Trophoblast cell (in vitro differentiated cells and primary cell): ENCODE measurements around the gene PTN.

Experiments
- DNase-seq, 2 donors: peaks; one replicate each; pipeline ENCODE4 v3.0.0-alpha.2; 2016
- H2AFZ ChIP-seq: 2 replicates; pipeline ENCODE4 v1.6.1; 2013; ENCODE audit warnings: low read length, moderate library complexity, mild to moderate bottlenecking; ENCODE audit not compliant: insufficient read depth, poor library complexity
- H2AK5ac ChIP-seq: 2 replicates; pipeline ENCODE4 v1.6.1; 2013; ENCODE audit warnings: mild to moderate bottlenecking, low read length
- H2BK120ac ChIP-seq: 2 replicates; pipeline ENCODE4 v1.6.1; 2013; ENCODE audit warnings: low read length, mild to moderate bottlenecking, moderate library complexity; ENCODE audit not compliant: insufficient read depth, poor library complexity
- H2BK12ac ChIP-seq: 2 replicates; pipeline ENCODE4 v1.6.1; 2013; ENCODE audit warnings: mild to moderate bottlenecking, low read length, moderate library complexity
- H2BK5ac ChIP-seq: 2 replicates; pipeline ENCODE4 v1.6.1; 2013; ENCODE audit warnings: low read length, low read depth, moderate library complexity, mild to moderate bottlenecking; ENCODE audit not compliant: poor library complexity
- H3K14ac ChIP-seq: 2 replicates; pipeline ENCODE4 v1.6.1; 2013; ENCODE audit warnings: mild to moderate bottlenecking, low read length
- H3K18ac ChIP-seq: 2 replicates; pipeline ENCODE4 v1.6.1; 2013; ENCODE audit warnings: mild to moderate bottlenecking, low read length
- H3K23ac ChIP-seq: 2 replicates; pipeline ENCODE4 v1.6.1; 2013; ENCODE audit warnings: low read length
- H3K27ac ChIP-seq: 2 replicates; pipeline ENCODE4 v1.5.1; 2013; ENCODE audit warnings: low read depth, mild to moderate bottlenecking, inconsistent platforms, low read length, moderate library complexity
- H3K27me3 ChIP-seq: 2 replicates; pipeline ENCODE4 v1.6.1; 2013; ENCODE audit warnings: inconsistent platforms, mild to moderate bottlenecking, low read length, moderate library complexity; ENCODE audit not compliant: insufficient read depth
- H3K36me3 ChIP-seq, 2 experiments: 1 replicate in 1 of 2; 2 replicates in 1 of 2; pipeline ENCODE4 v1.6.1; 2013; ENCODE audit warnings: low read length in 2 of 2, mild to moderate bottlenecking in 2 of 2, moderate library complexity in 1 of 2; ENCODE audit not compliant: insufficient read depth in 2 of 2, control insufficient read depth in 1 of 2
- H3K4ac ChIP-seq: 2 replicates; pipeline ENCODE4 v1.6.1; 2013; ENCODE audit warnings: low read depth, mild to moderate bottlenecking, low read length, moderate library complexity
- H3K4me1 ChIP-seq, 2 experiments: 1 replicate in 1 of 2; 2 replicates in 1 of 2; pipeline ENCODE4 v1.6.1; 2013; ENCODE audit warnings: low read length in 2 of 2, mild to moderate bottlenecking in 2 of 2, moderate library complexity in 1 of 2; ENCODE audit not compliant: insufficient read depth in 2 of 2, control insufficient read depth in 1 of 2
- H3K4me2 ChIP-seq: 2 replicates; pipeline ENCODE4 v1.6.1; 2013; ENCODE audit warnings: inconsistent platforms, mild to moderate bottlenecking, low read length, moderate library complexity
- H3K4me3 ChIP-seq: 2 replicates; pipeline ENCODE4 v1.5.1; 2013; ENCODE audit warnings: mild to moderate bottlenecking, low read depth, low read length, inconsistent platforms
- H3K79me1 ChIP-seq: one replicate; pipeline ENCODE4 v1.6.1; 2013; ENCODE audit warnings: low read length
- H3K79me2 ChIP-seq: 2 replicates; pipeline ENCODE4 v1.6.1; 2013; ENCODE audit warnings: low read length, mild to moderate bottlenecking; ENCODE audit not compliant: control insufficient read depth, insufficient read depth, poor library complexity
- H3K9ac ChIP-seq: 2 replicates; pipeline ENCODE4 v1.6.1; 2013; ENCODE audit warnings: mild to moderate bottlenecking, low read length
- H3K9me3 ChIP-seq: 2 replicates; pipeline ENCODE4 v1.6.1; 2013; ENCODE audit warnings: low read depth, mild to moderate bottlenecking, control low read depth, inconsistent platforms, low read length; ENCODE audit not compliant: insufficient read depth
- H4K12ac ChIP-seq: 2 replicates; pipeline ENCODE4 v1.6.1; 2013; ENCODE audit warnings: low read depth, mild to moderate bottlenecking, low read length, moderate library complexity
- H4K8ac ChIP-seq: 2 replicates; pipeline ENCODE4 v1.6.1; 2013; ENCODE audit warnings: low read depth, mild to moderate bottlenecking, low read length, moderate library complexity
- H4K91ac ChIP-seq: one replicate; pipeline ENCODE4 v1.6.1; 2013; ENCODE audit warnings: low read depth, mild to moderate bottlenecking, low read length, moderate library complexity
- WGBS: extraction: QIAGEN DNeasy Blood & Tissue Kit; methylation state at CpG from one replicate; pipeline ENCODE4 v1.1.7; 2013; ENCODE audit warnings: missing lambda C conversion rate; ENCODE audit not compliant: insufficient read length, insufficient coverage; ENCODE audit errors: extremely low coverage; 5-methylcytosine and 5-hydroxymethylcytosine counted together

The PTN gene

DNA sequence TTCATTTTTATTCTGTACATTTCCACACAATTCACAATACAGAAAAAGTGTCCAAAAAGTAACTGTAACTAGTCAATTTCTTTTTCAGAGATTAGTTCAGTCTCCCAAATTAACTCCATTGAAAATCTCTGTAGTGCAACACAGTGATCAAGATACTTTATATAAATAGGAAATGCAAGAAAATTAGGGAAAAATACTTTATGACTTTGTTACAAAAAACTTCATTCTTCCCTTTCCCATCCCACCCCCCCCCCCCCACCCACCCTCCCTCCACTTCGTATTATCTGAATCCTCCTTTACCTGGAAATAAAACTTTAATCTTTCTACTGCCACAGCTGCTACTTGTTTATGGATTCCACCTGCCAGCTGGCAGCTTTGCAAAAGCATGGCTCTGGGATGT lies 37.5 kb upstream of the PTN start:
- Histone ChIP-seq H2BK5ac (no peak overlapping the region), H3K79me1 (no peaks in the 10 kb centered on the region), H3K9me3 (no peaks in the 10 kb centered on the region), H3K9ac (no peak overlapping the region), H3K23ac (no peak overlapping the region), H3K27me3 (no peaks in the 10 kb centered on the region), H3K18ac (no peak overlapping the region), H3K4me1 (no peaks in the 10 kb centered on the region), H3K4ac (no peak overlapping the region), H4K12ac (no peak overlapping the region), H3K4me2 (no peak overlapping the region), H2AK5ac (no peak overlapping the region), H2AFZ (no peak overlapping the region), H3K27ac (no peak overlapping the region), H2BK120ac (no peak overlapping the region), H4K91ac (no peak overlapping the region), H3K36me3 (no peaks in the 10 kb centered on the region), H3K79me2 (no peaks in the 10 kb centered on the region), H2BK12ac (no peak overlapping the region), H4K8ac (no peak overlapping the region), H3K14ac (no peak overlapping the region), H3K4me3 (no peak overlapping the region)
- DNase-seq = no peak
- no CpG with 5 or more reads among the region's 1 CpG for WGBS

DNA sequence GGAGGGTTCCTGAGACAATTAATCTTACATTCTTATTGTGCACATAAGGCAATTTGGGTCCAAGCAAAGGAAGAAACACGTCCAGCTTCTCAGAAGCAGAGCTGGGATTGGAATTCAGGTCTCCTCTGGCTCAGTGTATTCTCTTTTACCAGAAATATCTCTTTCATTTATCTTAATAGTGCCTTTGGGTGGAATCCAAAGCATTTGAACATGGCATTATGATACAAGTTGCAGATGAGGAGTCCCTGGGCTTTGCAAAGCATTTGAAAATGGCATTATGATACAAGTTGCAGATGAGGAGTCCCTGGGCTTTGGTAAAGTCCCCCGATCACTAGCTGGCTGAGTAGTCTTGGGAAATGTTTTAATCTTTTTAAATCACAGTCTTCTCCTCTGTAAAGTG lies 30.0 kb upstream of the PTN start:
- Histone ChIP-seq H3K27ac (no peak overlapping the region), H3K36me3 (no peaks in the 10 kb centered on the region), H3K4ac (no peak overlapping the region), H4K8ac (no peak overlapping the region), H3K9ac (no peak overlapping the region), H3K18ac (no peak overlapping the region), H2BK120ac (no peak overlapping the region), H3K14ac (no peak overlapping the region), H4K91ac (no peak overlapping the region), H3K23ac (no peak overlapping the region), H2BK12ac (no peak overlapping the region), H2AK5ac (no peak overlapping the region), H3K79me2 (no peaks in the 10 kb centered on the region), H2AFZ (no peak overlapping the region), H3K4me2 (no peak overlapping the region), H2BK5ac (no peak overlapping the region), H3K79me1 (no peaks in the 10 kb centered on the region), H3K9me3 (no peaks in the 10 kb centered on the region), H3K4me1 (no peaks in the 10 kb centered on the region), H4K12ac (no peak overlapping the region), H3K4me3 (no peak overlapping the region), H3K27me3 (no peaks in the 10 kb centered on the region)
- no CpG with 5 or more reads among the region's 2 CpGs for WGBS
- DNase-seq = no peak

DNA sequence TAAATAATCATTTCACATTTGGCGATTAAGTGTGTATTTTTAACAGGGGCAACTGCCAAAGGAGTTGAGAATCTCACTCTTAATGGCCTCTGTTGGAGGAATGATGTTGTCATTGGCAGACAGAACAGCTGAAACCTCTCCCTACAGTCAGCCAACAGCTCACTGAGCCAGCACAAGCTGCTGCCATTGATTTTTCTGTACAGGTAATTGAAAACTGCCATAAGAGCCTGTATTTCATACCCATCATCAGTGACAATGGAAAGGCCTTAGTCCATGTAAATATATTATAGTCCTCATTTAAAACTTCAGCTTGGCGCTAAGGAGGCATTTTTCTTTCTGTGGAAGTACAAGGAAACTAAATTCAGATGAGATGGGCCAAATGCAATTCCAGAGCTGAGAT lies 28.1 kb upstream of the PTN start:
- Histone ChIP-seq H3K9me3 (no peaks in the 10 kb centered on the region), H4K12ac (no peak overlapping the region), H2BK120ac (no peak overlapping the region), H4K91ac (no peak overlapping the region), H3K23ac (no peak overlapping the region), H3K27ac (no peak overlapping the region), H3K27me3 (no peaks in the 10 kb centered on the region), H4K8ac (no peak overlapping the region), H3K4me3 (no peak overlapping the region), H3K4ac (no peak overlapping the region), H3K4me2 (no peak overlapping the region), H3K4me1 (no peaks in the 10 kb centered on the region), H2AFZ (no peak overlapping the region), H3K79me1 (no peaks in the 10 kb centered on the region), H3K36me3 (no peaks in the 10 kb centered on the region), H3K18ac (no peak overlapping the region), H3K79me2 (no peaks in the 10 kb centered on the region), H3K14ac (no peak overlapping the region), H3K9ac (no peak overlapping the region), H2BK5ac (no peak overlapping the region), H2AK5ac (no peak overlapping the region), H2BK12ac (no peak overlapping the region)
- DNase-seq = no peak
- no CpG with 5 or more reads among the region's 2 CpGs for WGBS

DNA sequence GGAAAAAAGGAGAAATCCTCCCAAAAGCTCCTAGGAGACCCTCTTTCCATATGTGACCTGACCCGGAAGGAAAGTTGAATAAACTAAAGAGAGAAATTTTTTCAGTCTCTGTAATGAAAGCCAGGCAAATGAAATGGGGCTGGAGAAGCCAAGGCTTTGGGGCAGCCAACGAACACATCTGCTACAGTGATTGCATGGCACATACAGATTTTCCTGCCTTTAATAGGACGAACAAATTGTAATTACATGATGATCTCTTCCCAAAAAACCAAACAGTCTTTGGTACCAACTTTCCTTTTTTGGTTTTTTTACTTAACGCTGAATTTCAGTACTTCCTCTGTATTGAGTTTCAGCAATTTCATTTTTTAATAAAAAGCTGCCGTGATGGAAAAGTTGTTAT lies 23.5 kb upstream of the PTN start:
- no CpG with 5 or more reads among the region's 5 CpGs for WGBS
- no peak overlapping the region for H2AK5ac ChIP-seq
- no peak for DNase-seq

More for the DNA sequence above, 23.5 kb upstream of the PTN start:
- Histone ChIP-seq H3K9ac (no peak overlapping the region), H4K8ac (no peak overlapping the region), H3K23ac (no peak overlapping the region), H2BK5ac (no peak overlapping the region), H2BK120ac (no peak overlapping the region), H3K79me2 (no peaks in the 10 kb centered on the region), H3K27ac (no peak overlapping the region), H3K9me3 (peaks cover 6% of the 10 kb centered on the region), H4K12ac (no peak overlapping the region), H3K36me3 (no peaks in the 10 kb centered on the region), H3K4ac (no peak overlapping the region), H3K79me1 (no peaks in the 10 kb centered on the region), H2AFZ (no peak overlapping the region), H3K4me2 (no peak overlapping the region), H4K91ac (no peak overlapping the region), H2BK12ac (no peak overlapping the region), H3K27me3 (no peaks in the 10 kb centered on the region), H3K4me1 (no peaks in the 10 kb centered on the region), H3K14ac (no peak overlapping the region), H3K4me3 (no peak overlapping the region), H3K18ac (no peak overlapping the region)
